ENCODE measurements around the gene JARID2. TPM values are rescaled to one million over a fixed set of nuclear protein-coding genes. Genes with fewer than 3 reads are reported as not detected.

The JARID2 gene
- total and polyA plus RNA-seq, 2 of the 4 experiments (the other 2 are of a cell fraction), result 9.6 to 12.9 TPM

DNA sequence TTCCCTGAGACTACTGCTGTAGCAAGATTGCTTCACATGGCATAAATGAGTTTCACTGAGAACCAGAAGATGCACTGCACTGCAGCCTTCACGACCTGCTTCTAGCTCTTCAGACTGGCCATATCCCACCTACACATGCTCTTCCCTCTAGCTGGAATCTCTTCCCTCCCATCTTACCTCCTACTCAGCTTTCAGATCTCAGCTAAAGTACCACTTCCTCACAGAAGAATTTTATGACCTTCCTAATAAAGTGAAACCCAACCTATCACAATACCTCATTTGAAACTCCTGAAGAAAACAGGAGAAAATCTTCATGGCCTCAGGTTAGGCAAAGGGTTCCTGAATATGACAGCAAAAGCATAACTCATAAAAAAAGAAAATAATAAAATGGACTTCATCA is 317.1 kb downstream of the JARID2 start:
- no TSS peak for BruUV-seq (replicated peaks)
- Histone ChIP-seq H3K79me1 (ENCODE audit: low read depth in 1 of 2, low read length in 2 of 2) (peaks cover 0 to 3% of the 10 kb centered on the region in 2 experiments; a peak in 1 of 4 replicates), H3K23ac (ENCODE audit: low read depth, low read length) (no peak overlapping the region), H4K91ac (ENCODE audit: insufficient read depth, low read depth, low read length) (no peak overlapping the region), H3K4me1 (ENCODE audit: control insufficient read depth, insufficient read depth, low read length) (peaks cover 2% of the 10 kb centered on the region), H3K4ac (ENCODE audit: low read depth, low read length) (no peak overlapping the region), H2AK5ac (ENCODE audit: low read depth, low read length) (no peak overlapping the region), H3K27ac (ENCODE audit: insufficient read depth, low read length) (no peak overlapping the region), H3K9me1 (ENCODE audit: insufficient read depth, low read length) (no peaks in the 10 kb centered on the region), H3K27me3 (ENCODE audit: control insufficient read depth, insufficient read depth, low read length) (no peaks in the 10 kb centered on the region), H2AFZ (replicated peaks; ENCODE audit: low read length, poor library complexity) (no peak overlapping the region), H3K9ac (ENCODE audit: low read depth, low read length) (no peak overlapping the region), H3K14ac (replicated peaks; ENCODE audit: low read depth, low read length) (no peak overlapping the region), H2BK20ac (ENCODE audit: low read depth, low read length) (no peak overlapping the region), H2AK9ac (replicated peaks; ENCODE audit: low read depth, low read length, poor library complexity) (no peak overlapping the region), H4K8ac (ENCODE audit: low read depth in 2 of 2, low read length in 2 of 2) (no peak overlapping the region), H3K4me3 (ENCODE audit: insufficient read depth, low read depth, low read length) (no peak overlapping the region), H4K5ac (ENCODE audit: low read depth, low read length) (no peak overlapping the region), H2BK15ac (ENCODE audit: low read depth, low read length) (no peak overlapping the region), H3K36me3 (ENCODE audit: control insufficient read depth, insufficient read depth, low read length) (no peaks in the 10 kb centered on the region), H3K56ac (ENCODE audit: extremely low read depth, insufficient read depth, low read length) (no peak overlapping the region), H3K4me2 (ENCODE audit: low read depth, low read length) (no peak overlapping the region), H3K9me3 (ENCODE audit: control insufficient read depth, insufficient read depth, low read length) (no peaks in the 10 kb centered on the region), H2BK5ac (ENCODE audit: low read depth, low read length, poor library complexity, severe bottlenecking) (no peak overlapping the region), H3K18ac (ENCODE audit: low read depth, low read length) (no peak overlapping the region), H4K20me1 (ENCODE audit: insufficient read depth, low read length) (no peaks in the 10 kb centered on the region), H2BK120ac (ENCODE audit: low read depth, low read length) (no peak overlapping the region)
- WGBS, 2 experiments (ENCODE audit: extremely low coverage in 2 of 2, insufficient read length in 1 of 2), result 89% methylated on average over 1 of the region's 1 CpG; no CpG with 5 or more reads in 1 of the 2 experiments
- DNase-seq (no peak), ATAC-seq (ENCODE audit: low read depth) (no peak)
- dilution Hi-C loops (cut with HindIII; ENCODE audit: low sequenced_read_pairs, unreplicated experiment) (no loop called here), intact Hi-C loops (cut with micrococcal nuclease) (no loop called here), in situ Hi-C loops (cut with MboI; ENCODE audit: low sequenced_read_pairs) (no loop called here)
- no peak for TF ChIP-seq RFX5 (IDR thresholded peaks at IDR 0.05; ENCODE audit: low read depth, low read length)
- TF ChIP-seq POLR2A (IDR thresholded peaks at IDR 0.05; ENCODE audit: low read depth, low read length), result no peak
- TF ChIP-seq FOS (IDR thresholded peaks at IDR 0.05; ENCODE audit: low read depth, low read length), result no peak
- POLR2A ChIA-PET (ENCODE audit: unreplicated experiment), result no interaction called here
- CTCF ChIA-PET, result no interaction called here
